Keratinocyte (primary cell): ENCODE measurements around the gene PLA2G15. TPM values are rescaled to one million over a fixed set of nuclear protein-coding genes. Genes with fewer than 3 reads are reported as not detected.

Source experiments
- DNase-seq: peaks from one replicate; pipeline ENCODE4 v3.0.0-alpha.2; 2011; ENCODE audit warnings: low read depth, missing footprints, low spot score
- FAIRE-seq: peaks from 2 replicates; lab custom pipeline; 2011; peaks lifted over from hg19 to GRCh38; lab: Jason Lieb, UNC
- H2AFZ ChIP-seq: 2 replicates; pipeline ENCODE4 v1.6.0; 2012; ENCODE audit warnings: low read length, control low read depth, inconsistent platforms; ENCODE audit not compliant: control insufficient read depth
- H3K27ac ChIP-seq: 2 replicates; pipeline ENCODE4 v1.5.1; 2011; ENCODE audit warnings: low read length; ENCODE audit not compliant: control insufficient read depth, insufficient read depth
- H3K27me3 ChIP-seq: 3 replicates; pipeline ENCODE4 v1.6.0; 2011; ENCODE audit warnings: low read length; ENCODE audit not compliant: control insufficient read depth, insufficient read depth; ENCODE audit errors: extremely low read depth
- H3K36me3 ChIP-seq, 2 experiments: 2 replicates in 1 of 2; 3 replicates in 1 of 2; pipeline ENCODE4 v1.5.1; 2011; ENCODE audit warnings: low read length in 2 of 2, mild to moderate bottlenecking in 1 of 2; ENCODE audit not compliant: control insufficient read depth in 2 of 2, insufficient read depth in 2 of 2; ENCODE audit errors: extremely low read depth in 1 of 2
- H3K4me1 ChIP-seq: 3 replicates; pipeline ENCODE4 v1.5.1; 2011; ENCODE audit warnings: low read length; ENCODE audit not compliant: control insufficient read depth, insufficient read depth; ENCODE audit errors: extremely low read depth
- H3K4me2 ChIP-seq: 3 replicates; pipeline ENCODE4 v1.6.0; 2011; ENCODE audit warnings: low read depth, low read length; ENCODE audit not compliant: control insufficient read depth, insufficient read depth; ENCODE audit errors: extremely low read depth
- H3K4me3 ChIP-seq, 3 experiments: fragments of 200-600 bp in 1 of 3; sonication (generic) in 1 of 3; 2 replicates in 2 of 3; 3 replicates in 1 of 3; pipeline ENCODE4 v1.5.1; 2011 to 2016; ENCODE audit warnings: low read length in 3 of 3, mild to moderate bottlenecking in 3 of 3, control low read depth in 2 of 3, inconsistent platforms in 1 of 3, low read depth in 1 of 3, mixed read lengths in 1 of 3, mixed run types in 1 of 3, moderate library complexity in 1 of 3; ENCODE audit not compliant: control insufficient read depth in 2 of 3, insufficient read depth in 2 of 3; ENCODE audit errors: extremely low read depth in 1 of 3
- H3K79me2 ChIP-seq: 2 replicates; pipeline ENCODE4 v1.6.0; 2012; ENCODE audit warnings: low read length; ENCODE audit not compliant: control insufficient read depth, insufficient read depth
- H3K9ac ChIP-seq: 3 replicates; pipeline ENCODE4 v1.6.0; 2011; ENCODE audit warnings: low read length; ENCODE audit not compliant: control insufficient read depth, insufficient read depth; ENCODE audit errors: extremely low read depth
- H3K9me1 ChIP-seq: 3 replicates; pipeline ENCODE4 v1.6.0; 2011; ENCODE audit warnings: low read length; ENCODE audit not compliant: control insufficient read depth, insufficient read depth; ENCODE audit errors: extremely low read depth
- H3K9me3 ChIP-seq: 2 replicates; pipeline ENCODE4 v1.5.1; 2012; ENCODE audit warnings: low read depth, low read length; ENCODE audit not compliant: control insufficient read depth
- H4K20me1 ChIP-seq: 3 replicates; pipeline ENCODE4 v1.6.0; 2011; ENCODE audit warnings: low read length; ENCODE audit not compliant: control insufficient read depth, insufficient read depth; ENCODE audit errors: extremely low read depth
- EZH2 ChIP-seq: IDR thresholded peaks from one replicate; pipeline ENCODE4 v1.6.1; 2012; ENCODE audit warnings: inconsistent platforms, mild to moderate bottlenecking, low read length, moderate library complexity
- dilution Hi-C: fragments of 300-500 bp; cut with MboI; formaldehyde crosslinking; loops from one replicate; pipeline ENCODE4 v1.7.0; 2020; ENCODE audit warnings: low sequenced_read_pairs; ENCODE audit not compliant: extremely low pct_ligation_motif_present
- polyA plus RNA-seq, 5 experiments: library from polyadenylated mRNA; depleted of rRNA in 3 of 5; stranded (reverse) in 3 of 5; stranded (forward) in 1 of 5; unstranded in 1 of 5; fragments of >200 nt; gene quantifications; 1 replicate in 1 of 5; 2 replicates in 3 of 5; 3 replicates in 1 of 5; pipeline versions ENCODE4 v1.2.1 to v1.2.3, GENCODE V29; 2011 to 2012; ENCODE audit warnings: missing spikeins in 2 of 5, low read depth in 1 of 5, low replicate concordance in 1 of 5
- TF ChIP-seq, protein P1 (sequence below), 3 experiments: IDR thresholded peaks in 1 of 3; conservative IDR thresholded peaks in 1 of 3; optimal IDR thresholded peaks in 1 of 3; 2 replicates in 2 of 3; 3 replicates in 1 of 3; pipeline versions ENCODE3 to v1.5.1; 2011; ENCODE audit warnings: low read length in 3 of 3, mild to moderate bottlenecking in 3 of 3, moderate library complexity in 2 of 3, control low read depth in 1 of 3, inconsistent platforms in 1 of 3; ENCODE audit not compliant: insufficient read depth in 2 of 3; ENCODE audit errors: extremely low read depth in 1 of 3

Gene PLA2G15
- polyA plus RNA-seq, 1 donor (not counting 4 experiments of a cell fraction or from before 2014, with no cell fraction given): 9.2 TPM

DNA sequence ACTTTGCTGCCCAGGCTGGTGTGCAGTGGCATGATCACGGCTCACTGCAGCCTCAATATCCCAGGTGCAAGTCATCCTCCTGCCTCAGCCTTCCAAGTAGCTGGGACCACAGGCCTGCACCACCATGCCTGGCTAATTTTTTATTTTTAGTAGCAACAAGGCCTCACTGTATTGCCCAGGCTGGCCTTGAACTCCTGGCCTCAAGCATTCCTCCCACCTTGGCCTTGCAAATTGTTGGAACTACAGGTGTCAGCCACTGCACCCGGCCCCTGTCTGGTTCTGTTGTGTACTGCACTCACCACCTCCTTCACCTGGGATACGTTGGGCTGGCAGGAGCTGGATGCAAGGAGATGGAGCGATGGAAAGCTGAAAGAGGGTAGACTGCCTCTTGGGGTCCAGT is 8.5 kb downstream of the PLA2G15 start:
- Histone ChIP-seq H3K9ac (no peak overlapping the region), H3K36me3 (peaks cover 11 to 27% of the 10 kb centered on the region in 2 experiments)

DNA sequence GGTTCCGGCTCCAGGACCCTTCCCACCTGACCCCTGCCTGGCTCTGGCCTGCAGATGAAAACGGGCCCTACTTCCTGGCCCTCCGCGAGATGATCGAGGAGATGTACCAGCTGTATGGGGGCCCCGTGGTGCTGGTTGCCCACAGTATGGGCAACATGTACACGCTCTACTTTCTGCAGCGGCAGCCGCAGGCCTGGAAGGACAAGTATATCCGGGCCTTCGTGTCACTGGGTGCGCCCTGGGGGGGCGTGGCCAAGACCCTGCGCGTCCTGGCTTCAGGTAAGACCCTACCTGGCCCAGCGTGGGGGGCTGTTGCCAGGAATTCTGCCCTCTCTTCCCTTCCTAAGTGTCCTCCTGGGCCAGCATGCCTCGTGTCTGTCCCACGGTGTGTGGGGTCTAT is 10.5 kb downstream of the PLA2G15 start:
- FAIRE-seq: no peak
- DNase-seq: no peak
- Histone ChIP-seq H3K36me3 (peaks cover 21 to 35% of the 10 kb centered on the region in 2 experiments), H4K20me1 (no peaks in the 10 kb centered on the region), H2AFZ (no peak overlapping the region), H3K79me2 (no peaks in the 10 kb centered on the region), H3K9me3 (no peaks in the 10 kb centered on the region), H3K27me3 (no peaks in the 10 kb centered on the region), H3K4me1 (peaks cover 11% of the 10 kb centered on the region), H3K9ac (no peak overlapping the region), H3K9me1 (no peaks in the 10 kb centered on the region), H3K27ac (no peak overlapping the region), H3K4me3 (no peak overlapping the region), H3K4me2 (no peak overlapping the region)
- dilution Hi-C loops: no loop called here
- TF ChIP-seq EZH2: no peak

More for the DNA sequence above, 8.5 kb downstream of the PLA2G15 start:
- H3K4me1 ChIP-seq: peaks cover 11% of the 10 kb centered on the region
- no peak for FAIRE-seq
- TF ChIP-seq EZH2: no peak
- TF ChIP-seq, protein P1, sequence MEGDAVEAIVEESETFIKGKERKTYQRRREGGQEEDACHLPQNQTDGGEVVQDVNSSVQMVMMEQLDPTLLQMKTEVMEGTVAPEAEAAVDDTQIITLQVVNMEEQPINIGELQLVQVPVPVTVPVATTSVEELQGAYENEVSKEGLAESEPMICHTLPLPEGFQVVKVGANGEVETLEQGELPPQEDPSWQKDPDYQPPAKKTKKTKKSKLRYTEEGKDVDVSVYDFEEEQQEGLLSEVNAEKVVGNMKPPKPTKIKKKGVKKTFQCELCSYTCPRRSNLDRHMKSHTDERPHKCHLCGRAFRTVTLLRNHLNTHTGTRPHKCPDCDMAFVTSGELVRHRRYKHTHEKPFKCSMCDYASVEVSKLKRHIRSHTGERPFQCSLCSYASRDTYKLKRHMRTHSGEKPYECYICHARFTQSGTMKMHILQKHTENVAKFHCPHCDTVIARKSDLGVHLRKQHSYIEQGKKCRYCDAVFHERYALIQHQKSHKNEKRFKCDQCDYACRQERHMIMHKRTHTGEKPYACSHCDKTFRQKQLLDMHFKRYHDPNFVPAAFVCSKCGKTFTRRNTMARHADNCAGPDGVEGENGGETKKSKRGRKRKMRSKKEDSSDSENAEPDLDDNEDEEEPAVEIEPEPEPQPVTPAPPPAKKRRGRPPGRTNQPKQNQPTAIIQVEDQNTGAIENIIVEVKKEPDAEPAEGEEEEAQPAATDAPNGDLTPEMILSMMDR (optimal IDR thresholded peaks at IDR 0.05 in 1 of 3, IDR thresholded peaks at IDR 0.05 in 1 of 3, conservative IDR thresholded peaks at IDR 0.05 in 1 of 3; ENCODE audit: extremely low read depth in 1 of 3, insufficient read depth in 2 of 3, low read length in 3 of 3): no peak
- no peak for DNase-seq
- H4K20me1 ChIP-seq: no peaks in the 10 kb centered on the region
- no peak overlapping the region for H3K4me3 ChIP-seq
- H3K9me3 ChIP-seq: no peaks in the 10 kb centered on the region
- dilution Hi-C loops: no loop called here
- no peaks in the 10 kb centered on the region for H3K27me3 ChIP-seq
- H3K79me2 ChIP-seq: no peaks in the 10 kb centered on the region
- H3K4me2 ChIP-seq: no peak overlapping the region
- H2AFZ ChIP-seq: no peak overlapping the region
- no peak overlapping the region for H3K27ac ChIP-seq
- no peaks in the 10 kb centered on the region for H3K9me1 ChIP-seq

DNA sequence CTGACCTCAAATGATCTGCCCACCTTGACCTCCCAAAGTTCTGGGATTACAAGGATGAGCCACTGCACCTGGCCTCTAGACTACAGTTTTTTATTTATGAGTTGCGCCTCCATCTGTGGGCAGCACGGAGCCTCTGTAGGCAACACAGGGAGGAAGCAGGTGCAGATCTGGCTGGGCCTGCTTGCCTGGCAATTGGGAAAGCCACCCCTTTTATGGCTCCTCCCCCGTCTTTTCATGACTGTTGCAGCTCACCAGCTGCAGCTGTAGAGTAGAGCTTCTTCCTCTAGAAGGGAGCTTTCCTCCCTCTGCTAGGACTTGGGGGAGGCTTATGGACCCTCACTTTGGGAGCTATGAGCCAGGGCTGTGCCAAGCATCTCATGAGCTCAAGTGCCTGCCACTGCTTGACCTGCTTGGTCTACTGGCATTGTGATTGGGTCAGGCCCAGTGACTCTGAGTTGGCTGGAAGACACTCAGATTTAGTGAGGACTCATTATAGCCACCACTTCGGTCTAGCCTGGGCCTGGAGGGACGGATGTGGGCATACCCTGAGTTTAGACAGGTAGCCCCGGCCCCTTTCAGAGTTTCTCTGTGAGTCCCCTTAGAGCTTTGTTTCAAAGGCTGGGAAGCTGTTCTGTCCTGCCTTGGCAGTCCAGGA is 12.2 kb downstream of the PLA2G15 start:
- Histone ChIP-seq H3K36me3 (peaks cover 21 to 33% of the 10 kb centered on the region in 2 experiments), H3K27me3 (no peaks in the 10 kb centered on the region), H3K9me3 (no peaks in the 10 kb centered on the region), H3K79me2 (no peaks in the 10 kb centered on the region), H3K9ac (no peak overlapping the region), H3K27ac (no peak overlapping the region), H3K4me3 (no peak overlapping the region), H3K9me1 (no peaks in the 10 kb centered on the region), H4K20me1 (no peaks in the 10 kb centered on the region), H3K4me2 (no peak overlapping the region), H3K4me1 (peaks cover 11% of the 10 kb centered on the region), H2AFZ (no peak overlapping the region)
- no peak for FAIRE-seq
- TF ChIP-seq EZH2: no peak
- TF ChIP-seq, protein P1 (optimal IDR thresholded peaks at IDR 0.05 in 1 of 3, IDR thresholded peaks at IDR 0.05 in 1 of 3, conservative IDR thresholded peaks at IDR 0.05 in 1 of 3; ENCODE audit: extremely low read depth in 1 of 3, insufficient read depth in 2 of 3, low read length in 3 of 3): no peak
- dilution Hi-C loops: no loop called here
- DNase-seq: no peak
